ENCODE results near the gene CLIC4. TPM values are rescaled to one million over a fixed set of nuclear protein-coding genes. Genes with fewer than 3 reads are reported as not detected.

CLIC4 gene
- total and polyA plus RNA-seq, 4 donors: 15.0 to 40.7 (median 28.4) TPM

DNA sequence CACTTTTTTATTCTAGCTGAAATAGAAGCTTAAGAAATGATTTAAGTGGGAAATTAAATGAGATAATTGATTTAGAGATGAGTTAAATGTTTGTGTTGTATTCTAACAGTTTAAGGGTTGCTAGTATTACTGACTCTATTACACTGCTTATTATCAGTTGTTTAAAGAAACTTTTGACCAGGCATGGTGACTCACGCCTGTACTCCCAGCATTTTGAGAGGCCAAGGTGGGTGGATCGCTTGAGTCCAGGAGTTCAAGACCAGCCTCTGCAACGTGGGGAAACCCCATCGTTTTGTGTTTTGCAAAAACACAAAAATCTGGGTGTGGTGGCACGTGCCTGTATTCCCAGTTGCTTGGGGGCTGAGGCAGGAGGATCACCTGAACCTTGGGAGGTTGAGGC is 14.2 kb downstream of the CLIC4 start:
- H3K4me3 ChIP-seq (ENCODE audit: low read depth in 1 of 3, low read length in 3 of 3): no peak overlapping the region
- no peaks in the 10 kb centered on the region for H3K36me3 ChIP-seq (ENCODE audit: control insufficient read depth in 4 of 4, insufficient read depth in 3 of 4, low read depth in 1 of 4, low read length in 3 of 4)
- peaks cover 0 to 26% (median 4%) of the 10 kb centered on the region in 4 donors for H3K4me1 ChIP-seq (ENCODE audit: control insufficient read depth in 4 of 4, insufficient read depth in 4 of 4, low read length in 3 of 4)
- TF ChIP-seq JUND (IDR thresholded peaks at IDR 0.05): no peak
- no peak for TF ChIP-seq HNF4A (conservative IDR thresholded peaks at IDR 0.05)
- TF ChIP-seq YY1 (IDR thresholded peaks at IDR 0.05): no peak
- TF ChIP-seq GABPA (IDR thresholded peaks at IDR 0.05 in 1 of 2, conservative IDR thresholded peaks at IDR 0.05 in 1 of 2): no peak
- no peak for TF ChIP-seq HNF4G (IDR thresholded peaks at IDR 0.05)
- TF ChIP-seq, protein P1, sequence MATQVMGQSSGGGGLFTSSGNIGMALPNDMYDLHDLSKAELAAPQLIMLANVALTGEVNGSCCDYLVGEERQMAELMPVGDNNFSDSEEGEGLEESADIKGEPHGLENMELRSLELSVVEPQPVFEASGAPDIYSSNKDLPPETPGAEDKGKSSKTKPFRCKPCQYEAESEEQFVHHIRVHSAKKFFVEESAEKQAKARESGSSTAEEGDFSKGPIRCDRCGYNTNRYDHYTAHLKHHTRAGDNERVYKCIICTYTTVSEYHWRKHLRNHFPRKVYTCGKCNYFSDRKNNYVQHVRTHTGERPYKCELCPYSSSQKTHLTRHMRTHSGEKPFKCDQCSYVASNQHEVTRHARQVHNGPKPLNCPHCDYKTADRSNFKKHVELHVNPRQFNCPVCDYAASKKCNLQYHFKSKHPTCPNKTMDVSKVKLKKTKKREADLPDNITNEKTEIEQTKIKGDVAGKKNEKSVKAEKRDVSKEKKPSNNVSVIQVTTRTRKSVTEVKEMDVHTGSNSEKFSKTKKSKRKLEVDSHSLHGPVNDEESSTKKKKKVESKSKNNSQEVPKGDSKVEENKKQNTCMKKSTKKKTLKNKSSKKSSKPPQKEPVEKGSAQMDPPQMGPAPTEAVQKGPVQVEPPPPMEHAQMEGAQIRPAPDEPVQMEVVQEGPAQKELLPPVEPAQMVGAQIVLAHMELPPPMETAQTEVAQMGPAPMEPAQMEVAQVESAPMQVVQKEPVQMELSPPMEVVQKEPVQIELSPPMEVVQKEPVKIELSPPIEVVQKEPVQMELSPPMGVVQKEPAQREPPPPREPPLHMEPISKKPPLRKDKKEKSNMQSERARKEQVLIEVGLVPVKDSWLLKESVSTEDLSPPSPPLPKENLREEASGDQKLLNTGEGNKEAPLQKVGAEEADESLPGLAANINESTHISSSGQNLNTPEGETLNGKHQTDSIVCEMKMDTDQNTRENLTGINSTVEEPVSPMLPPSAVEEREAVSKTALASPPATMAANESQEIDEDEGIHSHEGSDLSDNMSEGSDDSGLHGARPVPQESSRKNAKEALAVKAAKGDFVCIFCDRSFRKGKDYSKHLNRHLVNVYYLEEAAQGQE (IDR thresholded peaks at IDR 0.05): no peak
- no peak for TF ChIP-seq SP1 (IDR thresholded peaks at IDR 0.05)
- no peak for TF ChIP-seq FOXA2 (IDR thresholded peaks at IDR 0.05)
- WGBS: 79% methylated on average over 5 of the region's 5 CpGs
- no peak overlapping the region for H3K27ac ChIP-seq (ENCODE audit: low read depth in 1 of 2, low read length in 2 of 2)
- no peaks in the 10 kb centered on the region for H3K27me3 ChIP-seq (ENCODE audit: control insufficient read depth in 4 of 4, insufficient read depth in 4 of 4, low read length in 3 of 4)
- DNase-seq (ENCODE audit: low spot score): no peak
- no peaks in the 10 kb centered on the region for H3K9me3 ChIP-seq (ENCODE audit: control insufficient read depth in 4 of 4, low read length in 3 of 4)
- no peak overlapping the region for H3K9ac ChIP-seq (ENCODE audit: low read depth in 1 of 2, low read length in 2 of 2)

DNA sequence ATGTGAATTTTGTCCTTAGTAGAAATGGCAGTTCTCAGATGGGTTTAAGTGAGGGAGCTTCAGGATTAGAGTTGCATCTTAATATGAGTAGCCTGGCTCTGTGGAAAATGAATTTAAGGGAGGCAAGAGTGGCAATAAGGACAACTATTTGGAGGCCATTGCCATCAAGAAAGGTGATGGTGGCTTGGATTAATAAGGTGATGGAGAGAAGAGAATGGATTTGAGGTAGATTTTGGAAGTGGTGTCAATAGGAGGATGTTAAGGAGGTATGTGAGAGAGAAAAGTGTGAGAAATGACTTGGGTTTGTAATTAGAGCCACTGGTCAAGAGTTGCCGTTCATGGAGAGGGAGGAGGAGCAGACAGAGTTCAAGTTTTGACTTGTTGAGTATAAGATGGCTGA is 16.3 kb downstream of the CLIC4 start:
- Histone ChIP-seq H3K4me3 (ENCODE audit: low read depth in 1 of 3, low read length in 3 of 3) (no peak overlapping the region), H3K9ac (ENCODE audit: low read depth in 1 of 2, low read length in 2 of 2) (no peak overlapping the region), H3K36me3 (ENCODE audit: control insufficient read depth in 4 of 4, insufficient read depth in 3 of 4, low read depth in 1 of 4, low read length in 3 of 4) (no peaks in the 10 kb centered on the region), H3K27me3 (ENCODE audit: control insufficient read depth in 4 of 4, insufficient read depth in 4 of 4, low read length in 3 of 4) (no peaks in the 10 kb centered on the region), H3K9me3 (ENCODE audit: control insufficient read depth in 4 of 4, low read length in 3 of 4) (no peaks in the 10 kb centered on the region), H3K27ac (ENCODE audit: low read depth in 1 of 2, low read length in 2 of 2) (no peak overlapping the region), H3K4me1 (ENCODE audit: control insufficient read depth in 4 of 4, insufficient read depth in 4 of 4, low read length in 3 of 4) (peaks cover 4 to 40% (median 14%) of the 10 kb centered on the region in 4 donors)
- WGBS: 79% methylated on average over 1 of the region's 1 CpG
- TF ChIP-seq EGR1 (IDR thresholded peaks at IDR 0.05; ENCODE audit: low read depth in 2 of 2) (no peak), FOXA1 (IDR thresholded peaks at IDR 0.05) (no peak), YY1 (IDR thresholded peaks at IDR 0.05) (no peak), JUND (IDR thresholded peaks at IDR 0.05) (no peak), FOXA2 (IDR thresholded peaks at IDR 0.05) (no peak), SP1 (IDR thresholded peaks at IDR 0.05) (no peak), TAF1 (conservative IDR thresholded peaks at IDR 0.05) (no peak), GABPA (IDR thresholded peaks at IDR 0.05 in 1 of 2, conservative IDR thresholded peaks at IDR 0.05 in 1 of 2) (no peak), HNF4G (IDR thresholded peaks at IDR 0.05) (no peak), RAD21 (IDR thresholded peaks at IDR 0.05) (no peak), RXRA (IDR thresholded peaks at IDR 0.05) (no peak), HNF4A (conservative IDR thresholded peaks at IDR 0.05) (no peak), NR2F2 (IDR thresholded peaks at IDR 0.05) (no peak)
- TF ChIP-seq, protein P2, sequence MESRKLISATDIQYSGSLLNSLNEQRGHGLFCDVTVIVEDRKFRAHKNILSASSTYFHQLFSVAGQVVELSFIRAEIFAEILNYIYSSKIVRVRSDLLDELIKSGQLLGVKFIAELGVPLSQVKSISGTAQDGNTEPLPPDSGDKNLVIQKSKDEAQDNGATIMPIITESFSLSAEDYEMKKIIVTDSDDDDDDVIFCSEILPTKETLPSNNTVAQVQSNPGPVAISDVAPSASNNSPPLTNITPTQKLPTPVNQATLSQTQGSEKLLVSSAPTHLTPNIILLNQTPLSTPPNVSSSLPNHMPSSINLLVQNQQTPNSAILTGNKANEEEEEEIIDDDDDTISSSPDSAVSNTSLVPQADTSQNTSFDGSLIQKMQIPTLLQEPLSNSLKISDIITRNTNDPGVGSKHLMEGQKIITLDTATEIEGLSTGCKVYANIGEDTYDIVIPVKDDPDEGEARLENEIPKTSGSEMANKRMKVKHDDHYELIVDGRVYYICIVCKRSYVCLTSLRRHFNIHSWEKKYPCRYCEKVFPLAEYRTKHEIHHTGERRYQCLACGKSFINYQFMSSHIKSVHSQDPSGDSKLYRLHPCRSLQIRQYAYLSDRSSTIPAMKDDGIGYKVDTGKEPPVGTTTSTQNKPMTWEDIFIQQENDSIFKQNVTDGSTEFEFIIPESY (IDR thresholded peaks at IDR 0.05): no peak
- TF ChIP-seq, protein P3, sequence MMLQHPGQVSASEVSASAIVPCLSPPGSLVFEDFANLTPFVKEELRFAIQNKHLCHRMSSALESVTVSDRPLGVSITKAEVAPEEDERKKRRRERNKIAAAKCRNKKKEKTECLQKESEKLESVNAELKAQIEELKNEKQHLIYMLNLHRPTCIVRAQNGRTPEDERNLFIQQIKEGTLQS (IDR thresholded peaks at IDR 0.05): no peak
- TF ChIP-seq, protein P4, sequence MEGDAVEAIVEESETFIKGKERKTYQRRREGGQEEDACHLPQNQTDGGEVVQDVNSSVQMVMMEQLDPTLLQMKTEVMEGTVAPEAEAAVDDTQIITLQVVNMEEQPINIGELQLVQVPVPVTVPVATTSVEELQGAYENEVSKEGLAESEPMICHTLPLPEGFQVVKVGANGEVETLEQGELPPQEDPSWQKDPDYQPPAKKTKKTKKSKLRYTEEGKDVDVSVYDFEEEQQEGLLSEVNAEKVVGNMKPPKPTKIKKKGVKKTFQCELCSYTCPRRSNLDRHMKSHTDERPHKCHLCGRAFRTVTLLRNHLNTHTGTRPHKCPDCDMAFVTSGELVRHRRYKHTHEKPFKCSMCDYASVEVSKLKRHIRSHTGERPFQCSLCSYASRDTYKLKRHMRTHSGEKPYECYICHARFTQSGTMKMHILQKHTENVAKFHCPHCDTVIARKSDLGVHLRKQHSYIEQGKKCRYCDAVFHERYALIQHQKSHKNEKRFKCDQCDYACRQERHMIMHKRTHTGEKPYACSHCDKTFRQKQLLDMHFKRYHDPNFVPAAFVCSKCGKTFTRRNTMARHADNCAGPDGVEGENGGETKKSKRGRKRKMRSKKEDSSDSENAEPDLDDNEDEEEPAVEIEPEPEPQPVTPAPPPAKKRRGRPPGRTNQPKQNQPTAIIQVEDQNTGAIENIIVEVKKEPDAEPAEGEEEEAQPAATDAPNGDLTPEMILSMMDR (IDR thresholded peaks at IDR 0.05; ENCODE audit: low read depth, low read length, missing input control): no peak
- TF ChIP-seq, protein P5, sequence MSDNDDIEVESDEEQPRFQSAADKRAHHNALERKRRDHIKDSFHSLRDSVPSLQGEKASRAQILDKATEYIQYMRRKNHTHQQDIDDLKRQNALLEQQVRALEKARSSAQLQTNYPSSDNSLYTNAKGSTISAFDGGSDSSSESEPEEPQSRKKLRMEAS (IDR thresholded peaks at IDR 0.05): no peak
- TF ChIP-seq, protein P1 (IDR thresholded peaks at IDR 0.05): no peak
- DNase-seq (ENCODE audit: low spot score): no peak
